Hematopoietic multipotent progenitor cell treated with erythropoietin and hydrocortisone succinate and interleukin-3 and kit ligand, for 4 days (in vitro differentiated cells): ENCODE measurements around the gene CACNA1I.

ENCODE experiments used
- DNase-seq: peaks from one replicate; pipeline ENCODE4 v3.0.0-alpha.2; 2015

The CACNA1I gene

DNA sequence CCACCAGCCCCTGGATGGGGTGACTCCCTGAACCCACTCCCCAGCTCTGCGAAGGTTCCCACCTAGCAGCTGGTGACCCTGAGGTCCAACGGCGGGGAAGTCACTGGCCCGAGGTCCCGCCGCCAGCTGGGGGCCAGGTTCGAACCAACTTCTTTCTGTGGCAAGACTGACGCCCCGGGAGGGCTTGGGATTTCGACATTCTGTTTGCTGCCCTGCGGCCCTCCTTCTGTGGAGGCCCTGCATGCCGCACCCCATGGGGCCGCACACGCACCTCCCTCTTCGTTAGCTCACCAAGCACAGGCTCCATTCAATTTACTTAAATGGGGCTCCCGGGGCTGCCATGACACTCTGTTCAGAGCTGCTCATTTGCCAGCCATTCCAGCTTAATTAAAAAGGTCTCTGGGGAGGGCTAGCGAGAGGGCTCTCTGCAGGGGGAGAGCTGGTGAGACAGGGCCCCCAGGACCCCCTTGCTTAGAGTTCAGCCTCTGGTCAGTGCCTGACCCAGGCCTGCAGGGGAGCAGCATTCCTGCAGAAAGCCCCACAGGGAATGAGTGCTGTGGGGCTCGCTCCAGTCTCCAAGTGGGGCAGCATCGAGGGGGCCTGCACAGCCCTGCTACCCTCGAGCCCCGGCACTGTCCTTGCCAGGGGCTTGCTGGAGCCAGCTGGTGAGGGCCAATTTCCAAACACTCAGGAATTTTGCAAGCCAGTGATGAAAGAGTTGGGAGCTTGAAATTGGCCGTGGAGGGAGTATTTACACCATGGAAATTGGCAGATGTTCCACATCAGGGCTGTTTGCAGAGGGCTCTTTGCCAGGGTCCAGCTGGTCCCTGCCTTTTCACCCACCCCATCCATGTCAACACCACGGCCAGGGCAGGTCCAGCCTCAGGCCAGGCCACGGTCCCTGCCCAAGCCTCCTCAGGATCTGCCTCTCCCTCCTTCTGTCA is 80.8 kb downstream of the CACNA1I start:
- no peak for DNase-seq

DNA sequence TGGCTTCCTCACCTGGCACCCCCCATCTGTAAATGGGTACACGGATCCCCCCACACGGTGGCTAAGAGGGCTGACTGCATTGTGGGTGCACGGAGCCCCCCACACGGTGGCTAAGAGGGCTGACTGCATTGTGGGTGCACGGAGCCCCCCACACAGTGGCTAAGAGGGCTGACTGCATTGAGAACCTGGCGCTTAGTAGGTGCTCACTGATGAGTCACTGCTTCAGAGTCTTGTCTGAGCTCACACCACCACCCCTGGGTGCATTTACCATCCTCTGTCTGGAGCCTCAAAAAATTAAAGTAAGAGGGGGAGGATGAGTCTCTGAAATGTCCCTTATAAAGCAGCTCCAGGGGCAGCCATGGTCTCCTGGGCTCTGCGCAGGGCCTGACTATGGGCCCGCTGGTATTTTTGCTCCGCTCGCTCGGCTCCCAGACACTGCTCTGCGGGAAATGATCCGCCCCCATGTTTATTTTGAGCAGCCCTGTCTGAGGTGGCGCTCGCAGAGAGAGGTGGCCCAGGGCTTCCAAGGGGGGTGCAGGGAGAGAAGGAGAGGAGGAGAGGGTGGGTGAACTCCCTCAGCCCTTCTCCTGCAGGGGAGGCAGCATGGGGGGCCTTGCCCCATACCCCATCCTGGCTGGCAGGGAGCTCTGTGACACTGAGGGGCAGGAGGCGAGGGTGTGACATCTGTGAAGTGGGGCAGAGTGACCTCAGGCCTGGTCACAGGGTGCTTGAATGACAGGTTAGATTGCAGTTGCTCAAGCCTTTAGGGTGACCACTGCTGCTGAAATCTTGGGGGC is 82.6 kb downstream of the CACNA1I start:
- DNase-seq: no peak

DNA sequence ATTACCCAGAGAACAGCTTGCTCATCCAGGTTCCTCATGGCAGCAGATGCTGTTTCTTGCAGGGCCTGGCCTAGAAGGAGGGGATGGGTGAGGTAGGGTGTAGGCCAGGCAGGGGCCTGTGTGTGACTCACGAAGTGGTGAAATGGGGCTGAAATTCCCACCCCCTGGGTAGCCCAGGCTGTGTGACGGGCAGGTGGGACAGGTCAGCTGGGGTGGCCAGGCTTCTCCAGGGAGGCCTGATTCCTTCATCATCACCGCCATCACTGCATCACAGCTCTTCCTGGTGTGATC is 83.2 kb downstream of the CACNA1I start:
- DNase-seq: no peak

DNA sequence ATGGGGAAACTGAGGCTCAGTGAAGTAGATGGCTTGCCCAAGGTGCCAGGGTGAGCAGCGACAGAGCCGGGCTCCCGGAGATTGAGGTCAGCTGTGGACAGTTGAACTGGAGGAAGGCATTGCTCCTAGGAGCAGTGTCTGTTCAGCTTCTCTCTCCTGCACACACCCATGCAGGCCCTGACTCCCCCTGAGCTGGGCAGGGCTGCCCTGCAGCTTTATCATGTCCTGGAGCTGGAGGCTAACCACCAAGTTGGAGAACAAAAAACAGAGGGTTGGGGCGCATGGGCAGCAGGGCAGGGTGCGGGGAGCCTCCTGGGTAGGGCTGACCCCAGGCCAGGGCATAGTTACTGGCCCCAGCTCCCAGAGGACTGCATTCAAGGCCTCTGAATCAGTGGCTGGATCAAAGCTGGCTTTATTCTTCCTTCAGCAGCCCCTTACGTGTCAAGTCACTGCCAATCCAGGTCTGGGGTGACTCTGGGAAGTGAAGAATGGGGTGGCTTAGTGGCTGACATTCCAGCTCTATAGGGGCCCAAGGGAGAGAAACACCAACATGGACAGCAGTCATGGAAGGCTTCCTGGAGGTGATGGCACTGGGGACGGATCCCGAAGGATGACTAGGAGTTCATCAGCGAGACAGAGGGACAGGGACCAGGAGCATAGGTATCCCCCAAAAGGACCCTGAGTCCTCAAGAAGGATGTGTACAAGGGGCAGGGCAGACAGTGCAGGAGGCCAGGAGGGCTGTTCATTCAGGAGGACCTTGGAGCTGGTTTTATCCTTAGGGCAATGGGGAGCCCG is 83.8 kb downstream of the CACNA1I start:
- peak; percentile 51 for DNase-seq

DNA sequence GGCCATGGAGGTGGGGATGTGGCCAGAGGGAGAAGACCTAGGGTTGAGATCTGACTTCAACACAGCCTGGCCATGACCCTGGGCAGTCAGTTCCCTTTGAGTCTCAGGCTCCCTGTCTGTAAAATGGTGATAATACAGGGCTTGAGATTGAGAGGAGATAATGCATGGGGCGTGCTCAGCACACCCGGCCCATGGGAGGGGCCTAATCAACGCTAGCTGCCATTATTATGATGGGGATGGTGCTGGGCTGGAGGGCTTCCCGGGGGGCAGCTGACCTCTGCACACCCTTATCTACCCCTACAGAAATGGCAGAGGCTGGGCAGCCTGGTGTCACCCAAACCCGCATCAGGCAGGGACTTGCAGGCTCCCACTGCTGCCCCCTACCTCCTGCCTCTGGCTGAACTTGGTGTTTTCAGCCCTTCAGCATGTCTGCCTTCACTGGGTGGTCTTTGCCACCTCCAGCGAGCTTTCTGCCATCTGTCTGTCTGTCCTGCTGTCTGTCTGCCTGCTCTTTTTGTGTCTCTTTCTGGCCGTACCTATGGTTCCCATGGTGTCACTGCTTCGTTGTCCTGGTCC is 84.5 kb downstream of the CACNA1I start:
- DNase-seq: peak; percentile 90

DNA sequence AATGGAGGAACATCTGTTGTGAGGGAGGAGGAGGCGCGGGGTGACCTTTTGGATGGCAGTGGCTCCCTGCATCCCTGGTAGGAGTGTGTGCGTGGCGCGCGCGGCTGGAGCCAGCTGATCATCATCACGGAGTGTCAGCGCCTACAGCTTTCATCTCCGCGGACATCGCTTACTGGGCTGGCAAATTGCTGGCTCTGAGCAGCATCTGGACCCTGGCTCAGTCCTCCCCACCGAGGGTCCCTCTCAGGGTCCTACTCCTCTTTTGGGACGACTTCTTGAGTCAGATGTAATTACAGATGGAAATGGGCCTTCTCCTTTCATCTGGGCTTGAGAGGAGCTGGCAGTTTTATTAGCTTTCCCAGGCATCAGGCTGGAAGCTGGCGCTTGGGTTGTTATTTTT is 85.3 kb downstream of the CACNA1I start:
- DNase-seq: no peak

DNA sequence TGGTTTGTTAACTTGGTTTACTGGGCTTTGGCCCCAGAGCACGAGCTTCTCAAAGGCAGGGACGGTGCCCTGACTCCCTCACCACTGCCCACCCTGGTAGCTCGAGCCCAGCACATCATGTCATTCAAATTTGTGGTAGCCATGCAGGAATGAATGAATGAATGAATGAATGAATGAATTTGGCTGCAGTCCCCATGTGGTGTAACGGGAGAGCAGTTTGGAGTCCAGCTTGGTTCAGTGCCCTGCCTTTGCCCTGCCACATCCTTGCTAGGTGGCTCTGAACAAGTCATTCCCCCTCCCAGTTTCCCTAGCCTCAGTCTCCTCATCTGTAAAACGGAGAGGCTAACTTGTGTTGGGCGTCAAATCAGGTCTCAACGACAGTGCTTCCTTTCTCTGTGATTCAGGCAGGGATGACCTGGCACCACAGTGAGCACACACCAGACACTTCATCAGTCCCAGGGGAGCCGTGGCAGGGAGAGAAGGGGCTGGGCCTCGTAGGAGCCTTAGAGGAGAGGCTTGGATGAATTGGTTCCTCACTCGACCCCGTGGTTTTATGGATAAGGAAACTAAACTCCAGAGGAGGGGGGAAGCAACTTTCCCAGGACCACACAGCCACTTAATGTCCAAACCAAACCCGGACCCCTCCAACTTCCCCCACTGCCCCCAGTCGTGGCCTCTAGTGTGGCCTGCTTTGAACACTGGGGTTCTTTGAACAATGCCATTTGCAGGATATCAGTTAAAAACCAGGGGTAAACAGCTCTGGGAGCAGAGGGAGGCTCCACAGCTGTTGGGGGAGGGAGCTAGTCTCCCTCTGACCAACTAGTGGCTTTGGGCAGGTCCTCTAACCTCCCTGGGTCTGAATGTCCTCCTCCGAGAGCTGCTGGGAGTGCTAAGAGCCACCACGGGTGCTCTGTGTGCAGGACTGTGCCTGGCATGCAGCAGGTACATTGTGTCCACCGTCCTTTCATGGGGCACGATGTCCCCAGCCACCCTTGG is 86.2 kb downstream of the CACNA1I start:
- no peak for DNase-seq

DNA sequence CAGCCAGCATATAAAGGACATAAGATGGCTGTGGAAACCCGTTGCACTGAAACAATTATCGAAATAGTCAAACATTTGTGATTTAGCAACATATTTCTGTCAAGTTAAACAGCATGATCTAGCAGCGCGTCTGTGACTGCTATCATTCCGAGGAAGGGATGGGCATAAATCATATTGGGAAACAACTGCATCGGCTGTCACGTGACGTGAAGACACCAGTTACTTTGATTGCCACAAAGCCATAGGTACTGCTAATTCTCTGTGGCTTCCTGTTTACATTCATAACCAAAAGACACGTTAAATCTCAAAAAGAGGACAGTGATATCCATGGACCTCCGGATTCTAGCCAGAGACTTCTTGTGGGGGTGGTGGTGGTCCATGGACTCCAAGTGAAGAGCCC is 87.8 kb downstream of the CACNA1I start:
- peak; percentile 63 for DNase-seq

DNA sequence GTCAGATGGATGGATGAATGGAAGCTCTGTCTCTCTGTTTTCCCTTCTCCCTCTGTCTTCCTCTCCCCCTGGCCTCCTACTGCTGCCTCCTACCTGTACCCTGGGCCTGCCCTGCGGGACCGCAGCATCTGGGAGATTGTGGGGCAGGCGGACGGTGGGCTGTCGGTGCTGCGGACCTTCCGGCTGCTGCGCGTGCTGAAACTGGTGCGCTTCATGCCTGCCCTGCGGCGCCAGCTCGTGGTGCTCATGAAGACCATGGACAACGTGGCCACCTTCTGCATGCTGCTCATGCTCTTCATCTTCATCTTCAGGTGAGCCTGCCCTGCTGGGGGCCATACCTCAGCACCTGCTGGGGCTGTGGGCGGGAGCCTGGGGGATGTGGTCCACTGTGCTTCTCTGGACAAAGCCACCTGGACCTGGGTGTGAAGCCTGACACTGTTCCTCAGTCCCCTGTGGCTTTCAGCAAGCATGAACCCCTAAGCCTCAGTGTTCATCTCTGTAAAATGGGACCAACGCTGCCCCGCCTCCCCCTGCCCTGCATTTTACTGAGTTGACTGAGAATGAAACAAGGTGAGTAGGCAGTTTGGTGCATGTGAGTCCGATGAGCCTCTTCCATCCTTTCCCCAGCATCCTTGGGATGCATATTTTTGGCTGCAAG is 88.4 kb downstream of the CACNA1I start:
- DNase-seq: no peak

DNA sequence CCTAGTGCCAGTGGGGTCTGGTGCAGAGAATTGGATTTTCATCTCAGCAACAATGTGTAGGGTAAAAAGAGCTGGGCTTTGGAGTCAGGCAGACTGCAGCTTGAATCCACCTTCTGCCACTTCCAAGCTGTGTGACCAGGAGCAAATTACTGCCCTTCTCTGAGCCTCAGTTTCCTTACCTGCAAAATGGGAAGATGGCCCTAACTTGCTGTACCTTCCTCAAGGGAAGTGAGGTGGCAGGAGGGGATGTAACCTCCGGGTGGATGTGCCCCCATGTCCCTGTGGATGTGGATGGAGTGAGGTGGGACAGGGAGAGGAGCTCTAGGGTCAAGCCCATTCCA is 90.9 kb downstream of the CACNA1I start:
- DNase-seq: no peak

DNA sequence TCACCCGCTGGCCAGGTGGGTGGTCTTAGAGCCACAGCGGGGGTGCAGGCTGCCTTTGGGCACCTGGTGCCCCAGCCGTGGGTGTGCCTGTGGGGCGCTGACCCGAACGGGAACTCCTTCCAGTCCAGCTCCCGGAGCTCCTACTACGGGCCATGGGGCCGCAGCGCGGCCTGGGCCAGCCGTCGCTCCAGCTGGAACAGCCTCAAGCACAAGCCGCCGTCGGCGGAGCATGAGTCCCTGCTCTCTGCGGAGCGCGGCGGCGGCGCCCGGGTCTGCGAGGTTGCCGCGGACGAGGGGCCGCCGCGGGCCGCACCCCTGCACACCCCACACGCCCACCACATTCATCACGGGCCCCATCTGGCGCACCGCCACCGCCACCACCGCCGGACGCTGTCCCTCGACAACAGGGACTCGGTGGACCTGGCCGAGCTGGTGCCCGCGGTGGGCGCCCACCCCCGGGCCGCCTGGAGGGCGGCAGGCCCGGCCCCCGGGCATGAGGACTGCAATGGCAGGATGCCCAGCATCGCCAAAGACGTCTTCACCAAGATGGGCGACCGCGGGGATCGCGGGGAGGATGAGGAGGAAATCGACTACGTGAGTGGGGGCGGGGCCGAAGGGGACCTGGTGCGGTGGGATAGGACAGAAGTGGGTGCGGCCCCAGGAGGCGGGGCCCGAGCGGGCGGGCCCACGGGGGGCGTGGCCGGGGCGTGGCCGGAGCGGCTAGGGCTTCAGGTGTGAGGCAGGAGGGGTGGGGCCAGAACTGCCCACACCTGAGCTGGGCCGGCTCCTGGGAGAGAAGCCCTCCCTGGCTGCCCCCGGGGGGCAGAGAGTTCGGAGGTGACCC is 91.5 kb downstream of the CACNA1I start:
- DNase-seq: peak; percentile 69

DNA sequence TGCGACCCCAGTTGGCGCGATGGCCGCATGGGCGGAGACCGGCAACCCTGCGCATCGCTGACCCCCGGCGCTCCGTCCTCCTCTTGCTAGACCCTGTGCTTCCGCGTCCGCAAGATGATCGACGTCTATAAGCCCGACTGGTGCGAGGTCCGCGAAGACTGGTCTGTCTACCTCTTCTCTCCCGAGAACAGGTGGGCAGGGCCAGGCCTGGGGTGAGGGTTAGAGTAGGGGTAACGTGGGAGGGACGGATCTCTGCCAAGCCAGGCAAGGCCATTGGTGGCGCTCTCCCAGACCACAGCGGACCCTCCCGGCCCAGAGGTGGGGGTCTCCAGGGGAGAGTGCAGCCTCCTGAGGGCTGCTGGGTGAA is 92.1 kb downstream of the CACNA1I start:
- DNase-seq: no peak

DNA sequence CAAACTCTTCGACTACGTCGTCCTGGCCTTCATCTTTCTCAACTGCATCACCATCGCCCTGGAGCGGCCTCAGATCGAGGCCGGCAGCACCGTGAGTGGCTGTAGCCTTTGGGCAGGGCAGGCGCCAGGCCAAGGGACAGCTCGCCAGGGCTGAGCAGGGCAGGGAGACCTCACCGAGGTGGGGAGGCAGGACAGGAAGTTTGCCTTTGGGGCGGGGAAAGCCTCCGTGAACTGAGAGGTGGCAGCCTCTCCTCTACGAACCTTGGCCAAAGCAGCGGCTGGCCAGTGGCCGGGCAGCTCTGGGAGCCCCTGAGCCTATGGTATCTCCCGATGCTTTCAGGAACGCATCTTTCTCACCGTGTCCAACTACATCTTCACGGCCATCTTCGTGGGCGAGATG is 93.2 kb downstream of the CACNA1I start:
- no peak for DNase-seq

DNA sequence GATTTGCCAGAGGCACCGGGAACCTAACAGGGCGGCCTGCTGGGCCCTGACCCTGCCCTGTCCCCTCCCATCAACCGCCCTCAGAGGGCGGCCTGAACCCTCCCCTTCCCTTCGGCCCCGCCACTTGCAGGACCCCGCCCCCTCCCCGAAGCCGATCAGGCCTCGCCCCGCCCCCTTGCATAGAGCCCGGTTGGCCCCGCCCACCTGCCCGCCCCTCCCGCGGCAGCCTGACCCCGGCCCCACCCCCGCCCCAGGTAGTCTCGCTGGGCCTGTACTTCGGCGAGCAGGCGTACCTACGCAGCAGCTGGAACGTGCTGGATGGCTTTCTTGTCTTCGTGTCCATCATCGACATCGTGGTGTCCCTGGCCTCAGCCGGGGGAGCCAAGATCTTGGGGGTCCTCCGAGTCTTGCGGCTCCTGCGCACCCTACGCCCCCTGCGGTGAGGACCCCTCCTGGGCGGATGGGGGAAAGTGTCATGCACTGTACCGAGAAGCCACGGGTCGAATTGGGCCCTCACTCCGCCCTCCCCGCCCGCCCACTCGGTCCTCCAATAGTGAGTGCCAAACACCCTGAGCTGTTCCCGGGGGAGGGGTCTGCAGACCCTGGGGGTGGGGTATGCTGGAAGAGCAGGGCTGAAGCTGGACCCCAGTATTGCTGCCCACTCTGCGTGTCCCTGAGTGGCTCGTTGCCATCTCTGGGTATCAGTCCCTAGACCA is 94.1 kb downstream of the CACNA1I start:
- peak; percentile 54 for DNase-seq

DNA sequence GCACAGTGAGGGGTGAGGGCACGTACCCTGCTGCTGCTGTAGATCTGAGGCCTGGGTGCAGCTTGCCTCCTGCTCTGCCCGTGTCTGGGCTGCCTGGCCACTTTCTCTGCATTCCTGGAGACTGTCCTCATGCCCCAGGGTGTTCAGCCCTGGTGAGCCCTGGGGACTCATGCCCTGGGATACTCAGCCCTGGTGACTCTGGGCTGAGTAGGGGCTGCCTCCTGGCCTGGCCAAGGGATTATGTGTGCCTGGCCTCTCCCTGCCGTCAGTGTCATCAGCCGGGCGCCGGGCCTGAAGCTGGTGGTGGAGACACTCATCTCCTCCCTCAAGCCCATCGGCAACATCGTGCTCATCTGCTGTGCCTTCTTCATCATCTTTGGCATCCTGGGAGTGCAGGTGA is 94.7 kb downstream of the CACNA1I start:
- DNase-seq: no peak

DNA sequence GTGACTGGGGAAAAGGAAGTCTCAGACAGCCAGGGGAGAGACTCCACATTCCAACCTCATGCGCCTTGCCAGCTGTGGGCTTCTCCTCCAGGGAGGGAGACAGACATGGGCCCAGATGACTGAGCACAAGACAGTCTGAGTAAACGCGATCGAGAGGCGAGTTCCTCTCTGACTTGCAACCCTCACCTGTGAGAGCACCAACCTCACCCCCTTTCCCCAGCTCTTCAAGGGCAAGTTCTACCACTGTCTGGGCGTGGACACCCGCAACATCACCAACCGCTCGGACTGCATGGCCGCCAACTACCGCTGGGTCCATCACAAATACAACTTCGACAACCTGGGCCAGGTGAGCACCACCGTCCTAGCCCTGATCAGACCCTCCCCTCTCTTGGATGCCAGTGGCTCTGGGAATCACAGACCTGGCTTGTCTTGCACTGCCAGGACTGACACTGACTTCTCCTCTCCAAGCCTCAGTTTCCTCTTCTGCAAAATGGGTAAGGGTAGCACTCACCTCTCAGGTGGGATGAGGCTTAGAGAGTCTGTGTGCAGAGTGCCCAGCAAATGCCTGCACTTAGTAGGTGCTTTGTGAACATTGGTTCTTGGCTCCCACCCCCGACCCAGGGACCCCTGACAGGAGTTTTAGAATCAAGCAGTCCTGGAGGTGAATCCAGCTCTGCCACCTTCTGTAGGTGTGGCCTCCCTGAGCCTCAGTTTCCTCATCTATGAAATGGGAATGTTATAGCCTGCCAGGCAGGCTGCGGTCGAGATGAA is 95.3 kb downstream of the CACNA1I start:
- no peak for DNase-seq

DNA sequence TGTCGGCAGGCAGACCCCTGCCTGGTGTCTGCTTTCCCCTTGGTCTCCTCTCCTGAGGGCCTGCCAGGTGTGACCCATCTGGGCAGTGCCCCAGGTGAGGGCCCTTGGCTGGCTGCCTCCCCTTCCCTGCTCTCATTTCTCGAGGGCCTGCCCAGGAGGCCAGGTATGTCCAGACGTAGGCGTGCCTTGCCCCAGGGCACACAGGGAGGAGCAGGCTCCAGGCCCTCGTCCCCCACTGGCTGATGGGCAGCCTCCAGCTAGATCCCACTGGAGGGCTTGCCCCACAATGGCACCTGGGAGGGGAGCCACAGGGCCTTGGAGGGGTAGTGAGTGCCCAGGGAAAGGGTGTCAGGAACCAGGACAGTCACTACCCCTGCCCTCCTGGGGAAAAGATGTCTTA is 95.9 kb downstream of the CACNA1I start:
- DNase-seq: no peak

DNA sequence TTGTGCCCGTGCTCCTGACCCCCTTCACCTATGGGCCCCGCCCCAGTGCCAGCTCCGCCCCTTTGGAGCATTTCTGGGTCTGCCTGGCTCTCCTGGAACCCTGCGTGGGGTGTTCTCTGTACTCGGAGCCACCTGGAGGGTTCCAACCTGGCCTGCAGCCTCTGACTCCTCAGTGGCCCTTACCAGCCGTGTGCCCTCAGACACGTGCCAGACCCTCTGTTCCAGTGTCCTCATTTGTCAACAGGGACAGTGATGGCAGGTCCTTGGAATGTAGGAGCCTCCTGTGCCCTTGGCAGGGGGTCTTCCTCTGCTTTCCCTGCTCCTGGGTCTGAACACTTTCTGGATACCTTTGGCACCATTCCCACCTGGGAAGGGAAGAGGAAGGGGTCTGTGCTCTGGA is 96.4 kb downstream of the CACNA1I start:
- DNase-seq: no peak

DNA sequence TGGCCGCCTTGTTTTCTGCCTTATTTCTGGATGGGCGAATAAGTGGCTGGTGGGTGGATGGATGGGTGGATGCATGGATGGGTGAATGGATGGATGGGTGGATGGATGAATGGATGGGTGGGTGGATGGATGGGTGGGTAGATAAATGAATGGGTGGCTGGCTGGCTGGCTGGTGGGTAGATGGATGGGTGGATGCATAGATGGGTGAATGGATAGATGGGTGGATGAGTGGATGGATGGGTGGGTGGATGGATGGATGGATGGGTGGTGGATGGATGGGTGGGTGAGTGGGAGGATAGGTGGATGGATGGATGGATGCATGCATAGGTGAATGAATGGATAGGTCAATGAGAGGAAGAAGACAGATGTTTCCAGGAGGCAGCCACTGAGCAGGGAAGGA is 98.9 kb downstream of the CACNA1I start:
- no peak for DNase-seq
